Measurements from ENCODE around the gene ACSF2. TPM values are rescaled to one million over a fixed set of nuclear protein-coding genes. Genes with fewer than 3 reads are reported as not detected.

Gene ACSF2
- polyA plus RNA-seq, 1 of the 3 experiments (the other 2 are of a cell fraction), result 46.6 TPM

GRCh38 chr17:50520483-50520882 lies 94.5 kb downstream of the ACSF2 start (continued):
- TF ChIP-seq REST (IDR thresholded peaks at IDR 0.05; ENCODE audit: low read depth, low read length), result no peak
- TF ChIP-seq SMC3 (IDR thresholded peaks at IDR 0.05; ENCODE audit: low read depth, low read length), result no peak
- TF ChIP-seq POLR2AphosphoS5 (IDR thresholded peaks at IDR 0.05; ENCODE audit: low read depth, low read length), result no peak
- TF ChIP-seq GATA2 (CRISPR knock-in tag; IDR thresholded peaks at IDR 0.05), result no peak
- no peak for TF ChIP-seq RCOR1 (IDR thresholded peaks at IDR 0.05; ENCODE audit: low read length)
- no peak for TF ChIP-seq SIN3A (IDR thresholded peaks at IDR 0.05; ENCODE audit: borderline replicate concordance, low read depth, low read length)
- no peak for TF ChIP-seq FOXM1 (IDR thresholded peaks at IDR 0.05; ENCODE audit: low read depth)
- TF ChIP-seq TEAD4 (IDR thresholded peaks at IDR 0.05; ENCODE audit: borderline replicate concordance, insufficient read depth), result no peak

- Histone ChIP-seq H3K27me3 (ENCODE audit: insufficient read depth) (no peaks in the 10 kb centered on the region), H3K9me3 (no peaks in the 10 kb centered on the region), H3K4me3 (ENCODE audit: low read depth in 2 of 2, low read length in 1 of 2) (no peak overlapping the region), H3K4me1 (ENCODE audit: control insufficient read depth in 1 of 2, insufficient read depth in 2 of 2, low read depth in 1 of 2, low read length in 1 of 2) (peaks cover 0 to 7% of the 10 kb centered on the region in 2 experiments; a peak in 1 of 4 replicates), H3K9ac (no peak overlapping the region), H3K4me2 (no peak overlapping the region), H4K20me1 (ENCODE audit: insufficient read depth) (no peaks in the 10 kb centered on the region), H3K36me3 (replicated peaks in 1 of 2; ENCODE audit: control insufficient read depth in 1 of 2, insufficient read depth in 2 of 2, low read length in 1 of 2) (no peaks in the 10 kb centered on the region), H3K27ac (ENCODE audit: low read depth in 2 of 2, low read length in 1 of 2) (no peak overlapping the region), H2AFZ (ENCODE audit: low read depth) (no peak overlapping the region), H3K79me2 (ENCODE audit: insufficient read depth) (no peaks in the 10 kb centered on the region), H3K9me2 (no peaks in the 10 kb centered on the region), H3F3A (replicated peaks; ENCODE audit: insufficient read depth) (no peaks in the 10 kb centered on the region)
- 52% methylated on average over 2 of the region's 2 CpGs for WGBS (ENCODE audit: low lambda C conversion rate)
- TF ChIP-seq RXRA (IDR thresholded peaks at IDR 0.05; ENCODE audit: borderline replicate concordance, low read depth) (no peak), TCF12 (IDR thresholded peaks at IDR 0.05) (no peak), YY1 (IDR thresholded peaks at IDR 0.05; ENCODE audit: low read depth) (no peak), CTCF (IDR thresholded peaks at IDR 0.05) (no peak), TAF1 (IDR thresholded peaks at IDR 0.05; ENCODE audit: borderline replicate concordance, low read depth, low read length) (no peak), NRF1 (IDR thresholded peaks at IDR 0.05; ENCODE audit: low read depth, low read length) (no peak), TEAD4 (IDR thresholded peaks at IDR 0.05; ENCODE audit: borderline replicate concordance, insufficient read depth) (no peak), REST (IDR thresholded peaks at IDR 0.05; ENCODE audit: low read depth, low read length) (no peak)
- ChIA-PET CTCF (interaction anchor here (1.5 to 5.0 kb wide), 5 partner anchors 10 to 42 kb away, joined by 5 to 26 read pairs (median 6); partner anchors contain the start of gene RSAD1), POLR2A (no interaction called here)
- DNase-seq, result no peak
Measured at GRCh38 chr17:50521514-50521913, 95.5 kb downstream of the ACSF2 start.

Measured in SK-N-SH (cell line).